Keratinocyte (primary cell): ENCODE results near the gene NAP1L5. TPM values are rescaled to one million over a fixed set of nuclear protein-coding genes. Genes with fewer than 3 reads are reported as not detected.

Experiments used
- DNase-seq: peaks from one replicate; pipeline ENCODE4 v3.0.0-alpha.2; 2011; ENCODE audit warnings: low read depth, missing footprints, low spot score
- FAIRE-seq: peaks from 2 replicates; lab custom pipeline; 2011; peaks lifted over from hg19 to GRCh38; lab: Jason Lieb, UNC
- H2AFZ ChIP-seq: 2 replicates; pipeline ENCODE4 v1.6.0; 2012; ENCODE audit warnings: low read length, control low read depth, inconsistent platforms; ENCODE audit not compliant: control insufficient read depth
- H3K27ac ChIP-seq: 2 replicates; pipeline ENCODE4 v1.5.1; 2011; ENCODE audit warnings: low read length; ENCODE audit not compliant: control insufficient read depth, insufficient read depth
- H3K27me3 ChIP-seq: 3 replicates; pipeline ENCODE4 v1.6.0; 2011; ENCODE audit warnings: low read length; ENCODE audit not compliant: control insufficient read depth, insufficient read depth; ENCODE audit errors: extremely low read depth
- H3K36me3 ChIP-seq, 2 experiments: 2 replicates in 1 of 2; 3 replicates in 1 of 2; pipeline ENCODE4 v1.5.1; 2011; ENCODE audit warnings: low read length in 2 of 2, mild to moderate bottlenecking in 1 of 2; ENCODE audit not compliant: control insufficient read depth in 2 of 2, insufficient read depth in 2 of 2; ENCODE audit errors: extremely low read depth in 1 of 2
- H3K4me1 ChIP-seq: 3 replicates; pipeline ENCODE4 v1.5.1; 2011; ENCODE audit warnings: low read length; ENCODE audit not compliant: control insufficient read depth, insufficient read depth; ENCODE audit errors: extremely low read depth
- H3K4me2 ChIP-seq: 3 replicates; pipeline ENCODE4 v1.6.0; 2011; ENCODE audit warnings: low read depth, low read length; ENCODE audit not compliant: control insufficient read depth, insufficient read depth; ENCODE audit errors: extremely low read depth
- H3K4me3 ChIP-seq, 3 experiments: fragments of 200-600 bp in 1 of 3; sonication (generic) in 1 of 3; 2 replicates in 2 of 3; 3 replicates in 1 of 3; pipeline ENCODE4 v1.5.1; 2011 to 2016; ENCODE audit warnings: low read length in 3 of 3, mild to moderate bottlenecking in 3 of 3, control low read depth in 2 of 3, inconsistent platforms in 1 of 3, low read depth in 1 of 3, mixed read lengths in 1 of 3, mixed run types in 1 of 3, moderate library complexity in 1 of 3; ENCODE audit not compliant: control insufficient read depth in 2 of 3, insufficient read depth in 2 of 3; ENCODE audit errors: extremely low read depth in 1 of 3
- H3K79me2 ChIP-seq: 2 replicates; pipeline ENCODE4 v1.6.0; 2012; ENCODE audit warnings: low read length; ENCODE audit not compliant: control insufficient read depth, insufficient read depth
- H3K9ac ChIP-seq: 3 replicates; pipeline ENCODE4 v1.6.0; 2011; ENCODE audit warnings: low read length; ENCODE audit not compliant: control insufficient read depth, insufficient read depth; ENCODE audit errors: extremely low read depth
- H3K9me1 ChIP-seq: 3 replicates; pipeline ENCODE4 v1.6.0; 2011; ENCODE audit warnings: low read length; ENCODE audit not compliant: control insufficient read depth, insufficient read depth; ENCODE audit errors: extremely low read depth
- H3K9me3 ChIP-seq: 2 replicates; pipeline ENCODE4 v1.5.1; 2012; ENCODE audit warnings: low read depth, low read length; ENCODE audit not compliant: control insufficient read depth
- H4K20me1 ChIP-seq: 3 replicates; pipeline ENCODE4 v1.6.0; 2011; ENCODE audit warnings: low read length; ENCODE audit not compliant: control insufficient read depth, insufficient read depth; ENCODE audit errors: extremely low read depth
- EZH2 ChIP-seq: IDR thresholded peaks from one replicate; pipeline ENCODE4 v1.6.1; 2012; ENCODE audit warnings: inconsistent platforms, mild to moderate bottlenecking, low read length, moderate library complexity
- dilution Hi-C: fragments of 300-500 bp; cut with MboI; formaldehyde crosslinking; loops from one replicate; pipeline ENCODE4 v1.7.0; 2020; ENCODE audit warnings: low sequenced_read_pairs; ENCODE audit not compliant: extremely low pct_ligation_motif_present
- polyA plus RNA-seq, 5 experiments: library from polyadenylated mRNA; depleted of rRNA in 3 of 5; stranded (reverse) in 3 of 5; stranded (forward) in 1 of 5; unstranded in 1 of 5; fragments of >200 nt; gene quantifications; 1 replicate in 1 of 5; 2 replicates in 3 of 5; 3 replicates in 1 of 5; pipeline versions ENCODE4 v1.2.1 to v1.2.3, GENCODE V29; 2011 to 2012; ENCODE audit warnings: missing spikeins in 2 of 5, low read depth in 1 of 5, low replicate concordance in 1 of 5
- TF ChIP-seq, protein P1 (sequence below), 3 experiments: IDR thresholded peaks in 1 of 3; conservative IDR thresholded peaks in 1 of 3; optimal IDR thresholded peaks in 1 of 3; 2 replicates in 2 of 3; 3 replicates in 1 of 3; pipeline versions ENCODE3 to v1.5.1; 2011; ENCODE audit warnings: low read length in 3 of 3, mild to moderate bottlenecking in 3 of 3, moderate library complexity in 2 of 3, control low read depth in 1 of 3, inconsistent platforms in 1 of 3; ENCODE audit not compliant: insufficient read depth in 2 of 3; ENCODE audit errors: extremely low read depth in 1 of 3

NAP1L5 gene
- polyA plus RNA-seq, 1 donor (not counting 4 experiments of a cell fraction or from before 2014, with no cell fraction given) = 1.8 TPM

DNA sequence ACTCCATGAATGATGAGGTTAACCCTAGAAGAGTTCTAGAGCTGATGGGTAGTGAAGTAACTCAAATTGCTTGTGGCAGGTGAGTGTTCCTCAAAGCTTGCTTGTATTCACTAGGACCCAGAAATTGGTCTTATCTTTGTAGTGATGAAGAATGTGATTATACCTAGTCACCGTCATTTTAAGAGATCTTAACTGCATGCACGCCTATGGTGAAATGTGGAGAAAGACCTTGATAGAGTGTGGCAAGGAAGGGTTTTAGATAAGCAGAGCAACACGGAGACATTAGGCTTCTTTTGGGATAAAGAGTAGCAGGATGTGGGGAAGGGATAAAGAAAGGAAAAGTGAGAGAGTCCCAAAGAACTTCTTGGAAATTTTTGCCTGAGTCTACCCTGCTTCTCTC is 42.4 kb downstream of the NAP1L5 start:
- H3K9me1 ChIP-seq = peaks cover 2% of the 10 kb centered on the region
- no peak for FAIRE-seq
- no peak overlapping the region for H3K9ac ChIP-seq
- H2AFZ ChIP-seq = no peak overlapping the region
- dilution Hi-C loops = no loop called here
- no peak for TF ChIP-seq EZH2
- TF ChIP-seq, protein P1, sequence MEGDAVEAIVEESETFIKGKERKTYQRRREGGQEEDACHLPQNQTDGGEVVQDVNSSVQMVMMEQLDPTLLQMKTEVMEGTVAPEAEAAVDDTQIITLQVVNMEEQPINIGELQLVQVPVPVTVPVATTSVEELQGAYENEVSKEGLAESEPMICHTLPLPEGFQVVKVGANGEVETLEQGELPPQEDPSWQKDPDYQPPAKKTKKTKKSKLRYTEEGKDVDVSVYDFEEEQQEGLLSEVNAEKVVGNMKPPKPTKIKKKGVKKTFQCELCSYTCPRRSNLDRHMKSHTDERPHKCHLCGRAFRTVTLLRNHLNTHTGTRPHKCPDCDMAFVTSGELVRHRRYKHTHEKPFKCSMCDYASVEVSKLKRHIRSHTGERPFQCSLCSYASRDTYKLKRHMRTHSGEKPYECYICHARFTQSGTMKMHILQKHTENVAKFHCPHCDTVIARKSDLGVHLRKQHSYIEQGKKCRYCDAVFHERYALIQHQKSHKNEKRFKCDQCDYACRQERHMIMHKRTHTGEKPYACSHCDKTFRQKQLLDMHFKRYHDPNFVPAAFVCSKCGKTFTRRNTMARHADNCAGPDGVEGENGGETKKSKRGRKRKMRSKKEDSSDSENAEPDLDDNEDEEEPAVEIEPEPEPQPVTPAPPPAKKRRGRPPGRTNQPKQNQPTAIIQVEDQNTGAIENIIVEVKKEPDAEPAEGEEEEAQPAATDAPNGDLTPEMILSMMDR (optimal IDR thresholded peaks at IDR 0.05 in 1 of 3, IDR thresholded peaks at IDR 0.05 in 1 of 3, conservative IDR thresholded peaks at IDR 0.05 in 1 of 3; ENCODE audit: extremely low read depth in 1 of 3, insufficient read depth in 2 of 3, low read length in 3 of 3) = no peak
- H3K36me3 ChIP-seq = peaks cover 12 to 14% of the 10 kb centered on the region in 2 experiments
- H3K27me3 ChIP-seq = no peaks in the 10 kb centered on the region
- no peaks in the 10 kb centered on the region for H4K20me1 ChIP-seq
- H3K27ac ChIP-seq = no peak overlapping the region
- peaks cover 7% of the 10 kb centered on the region for H3K4me1 ChIP-seq
- H3K79me2 ChIP-seq = no peaks in the 10 kb centered on the region
- no peak for DNase-seq
- no peak overlapping the region for H3K4me2 ChIP-seq
- H3K4me3 ChIP-seq = no peak overlapping the region
- H3K9me3 ChIP-seq = no peaks in the 10 kb centered on the region

- no peak overlapping the region for H3K4me2 ChIP-seq
- dilution Hi-C loops = no loop called here
- H3K4me1 ChIP-seq = no peaks in the 10 kb centered on the region
- H3K79me2 ChIP-seq = peaks cover 4% of the 10 kb centered on the region
- H3K27me3 ChIP-seq = no peaks in the 10 kb centered on the region
- H3K9me3 ChIP-seq = no peaks in the 10 kb centered on the region
- no peak overlapping the region for H3K4me3 ChIP-seq
- no peak for DNase-seq
- no peak overlapping the region for H2AFZ ChIP-seq
- TF ChIP-seq EZH2 = no peak
- TF ChIP-seq, protein P1 (optimal IDR thresholded peaks at IDR 0.05 in 1 of 3, IDR thresholded peaks at IDR 0.05 in 1 of 3, conservative IDR thresholded peaks at IDR 0.05 in 1 of 3; ENCODE audit: extremely low read depth in 1 of 3, insufficient read depth in 2 of 3, low read length in 3 of 3) = no peak
- no peak for FAIRE-seq
- no peak overlapping the region for H3K27ac ChIP-seq
- peaks cover 2% of the 10 kb centered on the region for H3K9me1 ChIP-seq
- no peaks in the 10 kb centered on the region for H4K20me1 ChIP-seq
- H3K36me3 ChIP-seq = peaks cover 10 to 12% of the 10 kb centered on the region in 2 experiments
- no peak overlapping the region for H3K9ac ChIP-seq
These were observed 44.2 kb downstream of the NAP1L5 start for GRCh38 chr4:88653371-88653946.
